ENCODE measurements around the gene DPP10.

DPP10 gene

GRCh38 chr2:115094441-115094840 is 652.0 kb downstream of the DPP10 start:
- ChIA-PET CTCF (no interaction called here), POLR2A (no interaction called here)
- no peak for TF ChIP-seq PKNOX1 (IDR thresholded peaks at IDR 0.05)
- TF ChIP-seq SP1 (IDR thresholded peaks at IDR 0.05), result no peak
- no peak for TF ChIP-seq CTBP1 (IDR thresholded peaks at IDR 0.05; ENCODE audit: borderline replicate concordance)
- TF ChIP-seq SUZ12 (IDR thresholded peaks at IDR 0.05), result no peak
- no peak for TF ChIP-seq NFRKB (IDR thresholded peaks at IDR 0.05)
- TF ChIP-seq ELF4 (IDR thresholded peaks at IDR 0.05), result no peak
- no peak for TF ChIP-seq TARDBP (IDR thresholded peaks at IDR 0.05)
- TF ChIP-seq ZNF384 (IDR thresholded peaks at IDR 0.05), result no peak
- no peak for TF ChIP-seq FOXK2 (IDR thresholded peaks at IDR 0.05)
- TF ChIP-seq FOXM1 (IDR thresholded peaks at IDR 0.05; ENCODE audit: borderline replicate concordance), result no peak
- no peak for TF ChIP-seq L3MBTL2 (conservative IDR thresholded peaks at IDR 0.05)
- TF ChIP-seq LEF1 (IDR thresholded peaks at IDR 0.05; ENCODE audit: borderline replicate concordance), result no peak
- TF ChIP-seq BHLHE40 (IDR thresholded peaks at IDR 0.05; ENCODE audit: borderline replicate concordance), result no peak
- TF ChIP-seq FOXA1 (IDR thresholded peaks at IDR 0.05), result no peak
- TF ChIP-seq HDGF (IDR thresholded peaks at IDR 0.05; ENCODE audit: borderline replicate concordance), result no peak
- no peak for TF ChIP-seq ARNT (IDR thresholded peaks at IDR 0.05)
- DNase-seq (ENCODE audit: extremely low spot score), result no peak

- ChIA-PET POLR2A (no interaction called here), CTCF (no interaction called here)
- no peak for DNase-seq (ENCODE audit: extremely low spot score)
- TF ChIP-seq LEF1 (IDR thresholded peaks at IDR 0.05; ENCODE audit: borderline replicate concordance) (no peak), CTBP1 (IDR thresholded peaks at IDR 0.05; ENCODE audit: borderline replicate concordance) (no peak), TARDBP (IDR thresholded peaks at IDR 0.05) (no peak), SP1 (IDR thresholded peaks at IDR 0.05) (no peak), SUZ12 (IDR thresholded peaks at IDR 0.05) (no peak), FOXA1 (IDR thresholded peaks at IDR 0.05) (no peak), FOXK2 (IDR thresholded peaks at IDR 0.05) (no peak), BHLHE40 (IDR thresholded peaks at IDR 0.05; ENCODE audit: borderline replicate concordance) (no peak), PKNOX1 (IDR thresholded peaks at IDR 0.05) (no peak), HDGF (IDR thresholded peaks at IDR 0.05; ENCODE audit: borderline replicate concordance) (no peak), L3MBTL2 (conservative IDR thresholded peaks at IDR 0.05) (no peak), ELF4 (IDR thresholded peaks at IDR 0.05) (no peak), NFRKB (IDR thresholded peaks at IDR 0.05) (no peak), FOXM1 (IDR thresholded peaks at IDR 0.05; ENCODE audit: borderline replicate concordance) (no peak), ARNT (IDR thresholded peaks at IDR 0.05) (no peak), ZNF384 (IDR thresholded peaks at IDR 0.05) (no peak)
Measured at GRCh38 chr2:115105966-115106365, 663.5 kb downstream of the DPP10 start.

- DNase-seq (ENCODE audit: extremely low spot score), result no peak
- TF ChIP-seq FOXA1 (IDR thresholded peaks at IDR 0.05) (no peak), FOXM1 (IDR thresholded peaks at IDR 0.05; ENCODE audit: borderline replicate concordance) (no peak), LEF1 (IDR thresholded peaks at IDR 0.05; ENCODE audit: borderline replicate concordance) (no peak), ARNT (IDR thresholded peaks at IDR 0.05) (no peak), HDGF (IDR thresholded peaks at IDR 0.05; ENCODE audit: borderline replicate concordance) (no peak), CTBP1 (IDR thresholded peaks at IDR 0.05; ENCODE audit: borderline replicate concordance) (no peak), BHLHE40 (IDR thresholded peaks at IDR 0.05; ENCODE audit: borderline replicate concordance) (no peak)
- ChIA-PET CTCF (no interaction called here), POLR2A (no interaction called here)
Measured at GRCh38 chr2:115115135-115115534, 672.7 kb downstream of the DPP10 start.

- ChIA-PET POLR2A (no interaction called here), CTCF (no interaction called here)
- TF ChIP-seq BHLHE40 (IDR thresholded peaks at IDR 0.05; ENCODE audit: borderline replicate concordance) (no peak), FOXK2 (IDR thresholded peaks at IDR 0.05) (no peak), HDGF (IDR thresholded peaks at IDR 0.05; ENCODE audit: borderline replicate concordance) (no peak), FOXA1 (IDR thresholded peaks at IDR 0.05) (no peak), SP1 (IDR thresholded peaks at IDR 0.05) (no peak), ZNF384 (IDR thresholded peaks at IDR 0.05) (no peak), CTBP1 (IDR thresholded peaks at IDR 0.05; ENCODE audit: borderline replicate concordance) (no peak), ELF4 (IDR thresholded peaks at IDR 0.05) (no peak), SUZ12 (IDR thresholded peaks at IDR 0.05) (no peak), FOXM1 (IDR thresholded peaks at IDR 0.05; ENCODE audit: borderline replicate concordance) (no peak), TARDBP (IDR thresholded peaks at IDR 0.05) (no peak)
- DNase-seq (ENCODE audit: extremely low spot score), result no peak
Measured at GRCh38 chr2:115118306-115118705, 675.9 kb downstream of the DPP10 start.

GRCh38 chr2:115119086-115119485 is 676.6 kb downstream of the DPP10 start:
- ChIA-PET CTCF (no interaction called here), POLR2A (no interaction called here)
- no peak for DNase-seq (ENCODE audit: extremely low spot score)
- no peak for TF ChIP-seq LEF1 (IDR thresholded peaks at IDR 0.05; ENCODE audit: borderline replicate concordance)
- no peak for TF ChIP-seq BHLHE40 (IDR thresholded peaks at IDR 0.05; ENCODE audit: borderline replicate concordance)
- no peak for TF ChIP-seq SP1 (IDR thresholded peaks at IDR 0.05)
- no peak for TF ChIP-seq NFRKB (IDR thresholded peaks at IDR 0.05)
- TF ChIP-seq FOXM1 (IDR thresholded peaks at IDR 0.05; ENCODE audit: borderline replicate concordance), result no peak
- no peak for TF ChIP-seq PKNOX1 (IDR thresholded peaks at IDR 0.05)
- TF ChIP-seq L3MBTL2 (conservative IDR thresholded peaks at IDR 0.05), result no peak

- ChIA-PET CTCF (no interaction called here), POLR2A (no interaction called here)
- TF ChIP-seq PKNOX1 (IDR thresholded peaks at IDR 0.05) (no peak), SUZ12 (IDR thresholded peaks at IDR 0.05) (no peak), FOXK2 (IDR thresholded peaks at IDR 0.05) (no peak), FOXA1 (IDR thresholded peaks at IDR 0.05) (no peak), ARNT (IDR thresholded peaks at IDR 0.05) (no peak), BHLHE40 (IDR thresholded peaks at IDR 0.05; ENCODE audit: borderline replicate concordance) (no peak), CTBP1 (IDR thresholded peaks at IDR 0.05; ENCODE audit: borderline replicate concordance) (no peak), TARDBP (IDR thresholded peaks at IDR 0.05) (no peak), ELF4 (IDR thresholded peaks at IDR 0.05) (no peak), NFRKB (IDR thresholded peaks at IDR 0.05) (no peak), ZNF384 (IDR thresholded peaks at IDR 0.05) (no peak), SP1 (IDR thresholded peaks at IDR 0.05) (no peak), FOXM1 (IDR thresholded peaks at IDR 0.05; ENCODE audit: borderline replicate concordance) (no peak), HDGF (IDR thresholded peaks at IDR 0.05; ENCODE audit: borderline replicate concordance) (no peak), LEF1 (IDR thresholded peaks at IDR 0.05; ENCODE audit: borderline replicate concordance) (no peak), L3MBTL2 (conservative IDR thresholded peaks at IDR 0.05) (no peak)
- no peak for DNase-seq (ENCODE audit: extremely low spot score)
Measured at GRCh38 chr2:115122701-115123100, 680.3 kb downstream of the DPP10 start.
